HEK293 (cell line): ENCODE data around the gene GHDC.

ENCODE experiments used
- CTCF ChIA-PET: fragments of 350-600 bp; formaldehyde crosslinking; extraction: SDS; loops from one replicate; lab custom pipeline; 2021; ENCODE audit warnings: antibody characterized with exemption; lab: Yijun Ruan, JAX
- POLR2A ChIA-PET: fragments of 300-600 bp; formaldehyde crosslinking; extraction: SDS; loops from one replicate; lab custom pipeline; 2020; ENCODE audit warnings: antibody characterized with exemption, inconsistent platforms; lab: Yijun Ruan, JAX
- H3K27ac ChIP-seq: fragments of 200-500 bp; sonication (Bioruptor generic); 2 replicates; pipeline ENCODE4 v1.5.1; 2014; ENCODE audit warnings: low read depth, low read length, control low read depth, inconsistent platforms; ENCODE audit errors: extremely low read depth
- H3K36me3 ChIP-seq, 2 experiments: fragments of 200-500 bp in 1 of 2; sonication (Bioruptor generic) in 1 of 2; 1 replicate in 1 of 2; 2 replicates in 1 of 2; pipeline ENCODE4 v1.5.1; 2014 to 2017; ENCODE audit warnings: inconsistent platforms in 2 of 2, low read length in 2 of 2; ENCODE audit not compliant: control insufficient read depth in 2 of 2, insufficient read depth in 1 of 2
- H3K4me1 ChIP-seq: fragments of 200-500 bp; sonication (Bioruptor generic); 2 replicates; pipeline ENCODE4 v1.5.1; 2014; ENCODE audit warnings: mild to moderate bottlenecking, low read length, inconsistent platforms; ENCODE audit not compliant: control insufficient read depth, insufficient read depth
- H3K4me3 ChIP-seq: 2 replicates; pipeline ENCODE4 v1.5.1; 2011; ENCODE audit warnings: low read depth, mild to moderate bottlenecking, control low read depth, low read length, moderate library complexity
- H3K9me3 ChIP-seq: fragments of 200-500 bp; sonication (Bioruptor generic); 2 replicates; pipeline ENCODE4 v1.5.1; 2014; ENCODE audit warnings: low read depth, low read length, inconsistent platforms; ENCODE audit not compliant: control insufficient read depth, insufficient read depth
- AEBP2 ChIP-seq: fragments of 450-650 bp; formaldehyde crosslinking; IDR thresholded peaks from 2 replicates; pipeline ENCODE4 v1.5.1; 2016; ENCODE audit warnings: missing biosample characterization, missing genetic modification characterization, borderline replicate concordance
- ELK4 ChIP-seq: IDR thresholded peaks from 2 replicates; pipeline ENCODE4 v1.6.1; 2011; ENCODE audit warnings: mild to moderate bottlenecking, low read depth, low read length, borderline replicate concordance
- IKZF3 ChIP-seq: fragments of 450-650 bp; IDR thresholded peaks from 2 replicates; pipeline ENCODE4 v1.5.0; 2018; ENCODE audit warnings: missing biosample characterization, mild to moderate bottlenecking, missing genetic modification characterization, moderate library complexity
- KLF16 ChIP-seq: fragments of 450-650 bp; formaldehyde crosslinking; IDR thresholded peaks from 2 replicates; pipeline ENCODE4 v1.5.1; 2017; ENCODE audit warnings: missing biosample characterization, missing genetic modification characterization
- ZBTB44 ChIP-seq: fragments of 450-650 bp; IDR thresholded peaks from 2 replicates; pipeline ENCODE4 v1.5.1; 2018; ENCODE audit warnings: missing biosample characterization, mild to moderate bottlenecking, missing genetic modification characterization
- ZNF114 ChIP-seq: fragments of 450-650 bp; formaldehyde crosslinking; IDR thresholded peaks from 2 replicates; pipeline ENCODE4 v1.5.0; 2017; ENCODE audit warnings: missing biosample characterization, missing genetic modification characterization
- ZNF18 ChIP-seq: fragments of 450-650 bp; formaldehyde crosslinking; IDR thresholded peaks from 2 replicates; pipeline ENCODE4 v1.5.1; 2016; ENCODE audit warnings: missing biosample characterization, missing genetic modification characterization
- ZNF311 ChIP-seq: fragments of 450-650 bp; formaldehyde crosslinking; IDR thresholded peaks from 2 replicates; pipeline ENCODE4 v1.5.1; 2017; ENCODE audit warnings: missing biosample characterization, missing genetic modification characterization, borderline replicate concordance
- ZNF362 ChIP-seq: fragments of 450-650 bp; formaldehyde crosslinking; IDR thresholded peaks from 2 replicates; pipeline ENCODE4 v1.5.1; 2016; ENCODE audit warnings: missing biosample characterization, missing genetic modification characterization
- ZNF449 ChIP-seq: fragments of 450-650 bp; formaldehyde crosslinking; IDR thresholded peaks from 2 replicates; pipeline ENCODE4 v1.5.1; 2017; ENCODE audit warnings: missing biosample characterization, mild to moderate bottlenecking, missing genetic modification characterization, moderate library complexity
- ZNF544 ChIP-seq: fragments of 450-650 bp; formaldehyde crosslinking; IDR thresholded peaks from 2 replicates; pipeline ENCODE4 v1.5.0; 2017; ENCODE audit warnings: missing biosample characterization, missing genetic modification characterization
- ZNF660 ChIP-seq: fragments of 450-650 bp; IDR thresholded peaks from 2 replicates; pipeline ENCODE4 v1.5.1; 2018; ENCODE audit warnings: missing biosample characterization, mild to moderate bottlenecking, missing genetic modification characterization
- ZSCAN30 ChIP-seq: fragments of 450-650 bp; IDR thresholded peaks from 2 replicates; pipeline ENCODE4 v1.5.1; 2018; ENCODE audit warnings: missing biosample characterization, mild to moderate bottlenecking, missing genetic modification characterization, moderate library complexity

GHDC gene

GRCh38 chr17:42199416-42200011, 5.2 kb upstream of the GHDC start:
- H3K9me3 ChIP-seq: no peaks in the 10 kb centered on the region
- H3K36me3 ChIP-seq: peaks cover under 1 to 42% of the 10 kb centered on the region in 2 experiments; a peak in 2 of 3 replicates
- ChIA-PET POLR2A (interaction anchor here (1.2 kb wide), 1 partner anchor 13 kb away, joined by 3 read pairs; no protein-coding TSS in a partner anchor), CTCF (interaction anchor here (0.6 to 1.0 kb wide), 2 partner anchors 55 to 207 kb away, joined by 3 read pairs; no protein-coding TSS in a partner anchor)
- TF ChIP-seq AEBP2 (tag by site-specific recombination): no peak
- TF ChIP-seq ZSCAN30 (tag by site-specific recombination): no peak
- TF ChIP-seq ZNF660 (tag by site-specific recombination): no peak
- no peak for TF ChIP-seq ZNF311 (tag by site-specific recombination)
- TF ChIP-seq KLF16: no peak
- no peak for TF ChIP-seq IKZF3
- no peaks in the 10 kb centered on the region for H3K4me1 ChIP-seq
- H3K4me3 ChIP-seq: no peak overlapping the region
- no peak overlapping the region for H3K27ac ChIP-seq

- ChIA-PET CTCF (interaction anchor here (0.6 to 2.1 kb wide), 5 partner anchors 14 to 208 kb away, joined by 3 to 8 read pairs (median 3); partner anchors contain the start of gene HCRT), POLR2A (interaction anchor here (1.2 kb wide), 1 partner anchor 13 kb away, joined by 3 read pairs; no protein-coding TSS in a partner anchor)
- Histone ChIP-seq H3K27ac (no peak overlapping the region), H3K36me3 (peaks cover 0 to 36% of the 10 kb centered on the region in 2 experiments; a peak in 2 of 3 replicates), H3K9me3 (no peaks in the 10 kb centered on the region), H3K4me3 (no peak overlapping the region), H3K4me1 (no peaks in the 10 kb centered on the region; the same call in 1 of the 2 replicates)
- TF ChIP-seq ZNF544 (tag by site-specific recombination): no peak
- TF ChIP-seq ZNF362: no peak
- no peak for TF ChIP-seq ZNF449 (tag by site-specific recombination)
- no peak for TF ChIP-seq ZNF18
- no peak for TF ChIP-seq ZBTB44 (tag by site-specific recombination)
- no peak for TF ChIP-seq ZNF114 (tag by site-specific recombination)
- TF ChIP-seq ELK4: no peak
Observed at GRCh38 chr17:42198897-42199296, 4.6 kb upstream of the GHDC start.
